ENCODE measurements around the gene HS3ST1.

Gene HS3ST1

DNA sequence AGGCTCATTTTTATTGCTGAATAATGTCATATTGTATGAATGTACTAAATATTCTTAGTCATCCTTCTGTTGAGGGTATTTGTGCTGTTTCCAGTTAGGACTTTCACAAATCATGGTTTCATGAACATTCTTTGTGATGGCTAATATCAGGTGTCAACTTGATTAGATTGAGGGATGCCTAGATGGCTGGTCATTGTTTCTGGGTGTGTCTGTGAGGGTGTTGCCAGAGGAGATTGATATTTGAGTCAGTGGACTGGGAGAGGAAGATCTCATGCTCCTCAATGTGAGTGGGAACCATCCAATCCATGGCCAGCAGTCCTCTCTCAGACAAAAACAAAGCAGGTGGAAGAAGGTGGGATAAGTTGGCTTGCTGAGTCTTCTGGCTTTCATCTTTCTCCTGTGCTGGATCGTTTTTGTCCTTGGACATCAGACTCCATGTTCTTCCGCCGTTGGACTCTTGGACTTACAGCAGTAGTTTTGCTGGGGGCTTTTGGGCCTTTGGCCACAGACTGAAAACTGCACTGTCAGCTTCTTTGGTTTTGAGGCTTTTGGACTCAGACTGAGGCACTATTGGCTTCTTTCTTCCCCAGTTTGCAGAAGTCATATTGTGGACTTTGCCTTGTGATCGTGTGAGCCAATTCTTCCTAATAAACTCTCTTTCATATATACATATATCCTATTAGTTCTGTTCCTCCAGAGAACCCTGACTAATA lies 11.9 kb upstream of the HS3ST1 start:
- whole genome bisulfite sequencing (ENCODE audit: extremely low coverage, insufficient coverage, insufficient read length): no CpG with 5 or more reads among the region's 4 CpGs
- H3K9ac ChIP-seq (ENCODE audit: low read length): no peak overlapping the region

DNA sequence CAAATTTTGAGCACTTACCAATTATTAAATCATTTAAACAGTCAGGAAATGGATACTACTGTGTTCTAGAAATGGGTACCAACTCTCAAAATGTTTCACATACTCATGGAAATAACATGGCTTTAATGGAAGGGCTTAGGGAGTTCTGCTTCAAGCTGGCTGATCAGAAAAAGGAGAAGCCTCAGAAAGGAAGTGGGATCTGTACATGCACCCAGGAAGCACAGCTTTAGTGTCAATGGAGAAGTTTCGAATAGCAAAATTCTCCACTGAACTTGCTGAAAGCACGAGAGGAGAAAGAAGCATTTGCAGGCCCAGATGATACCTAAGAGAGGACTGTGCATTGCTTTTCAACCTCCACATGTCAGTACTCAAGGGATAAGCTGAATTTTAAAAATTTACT lies 11.1 kb upstream of the HS3ST1 start:
- Histone ChIP-seq H2BK5ac (ENCODE audit: low read depth, low read length, poor library complexity) (no peak overlapping the region), H4K12ac (ENCODE audit: low read depth, low read length) (no peak overlapping the region), H3K4me1 (ENCODE audit: control insufficient read depth in 1 of 2, insufficient read depth in 2 of 2, low read length in 2 of 2) (no peaks in the 10 kb centered on the region), H3K9me3 (ENCODE audit: insufficient read depth, low read depth, low read length) (no peaks in the 10 kb centered on the region), H3K18ac (ENCODE audit: low read length) (no peak overlapping the region), H4K91ac (ENCODE audit: low read depth, low read length) (no peak overlapping the region), H2AFZ (ENCODE audit: insufficient read depth, low read length, poor library complexity) (no peak overlapping the region), H3K4me2 (ENCODE audit: low read length) (no peak overlapping the region), H3K36me3 (ENCODE audit: control insufficient read depth in 1 of 2, insufficient read depth in 2 of 2, low read length in 2 of 2) (no peaks in the 10 kb centered on the region), H2BK120ac (ENCODE audit: insufficient read depth, low read length, poor library complexity) (no peak overlapping the region), H3K9ac (ENCODE audit: low read length) (no peak overlapping the region), H3K27me3 (ENCODE audit: insufficient read depth, low read length) (no peaks in the 10 kb centered on the region), H3K14ac (ENCODE audit: low read length) (no peak overlapping the region), H3K23ac (ENCODE audit: low read length) (no peak overlapping the region), H2AK5ac (ENCODE audit: low read length) (no peak overlapping the region), H2BK12ac (ENCODE audit: low read length) (no peak overlapping the region), H3K4ac (ENCODE audit: low read depth, low read length) (no peak overlapping the region), H3K27ac (ENCODE audit: low read depth, low read length) (no peak overlapping the region), H3K79me1 (ENCODE audit: low read length) (no peaks in the 10 kb centered on the region), H4K8ac (ENCODE audit: low read depth, low read length) (no peak overlapping the region), H3K4me3 (ENCODE audit: low read depth, low read length) (no peak overlapping the region), H3K79me2 (ENCODE audit: control insufficient read depth, insufficient read depth, low read length, poor library complexity) (no peaks in the 10 kb centered on the region)
- WGBS (ENCODE audit: extremely low coverage, insufficient coverage, insufficient read length): no CpG with 5 or more reads among the region's 2 CpGs
- no peak for DNase-seq

More for the DNA sequence above, 11.9 kb upstream of the HS3ST1 start:
- Histone ChIP-seq H3K4ac (ENCODE audit: low read depth, low read length) (no peak overlapping the region), H3K4me3 (ENCODE audit: low read depth, low read length) (no peak overlapping the region), H3K4me1 (ENCODE audit: control insufficient read depth in 1 of 2, insufficient read depth in 2 of 2, low read length in 2 of 2) (no peaks in the 10 kb centered on the region), H2BK5ac (ENCODE audit: low read depth, low read length, poor library complexity) (no peak overlapping the region), H4K12ac (ENCODE audit: low read depth, low read length) (no peak overlapping the region), H3K18ac (ENCODE audit: low read length) (no peak overlapping the region), H3K79me1 (ENCODE audit: low read length) (no peaks in the 10 kb centered on the region), H3K79me2 (ENCODE audit: control insufficient read depth, insufficient read depth, low read length, poor library complexity) (no peaks in the 10 kb centered on the region), H3K4me2 (ENCODE audit: low read length) (no peak overlapping the region), H2BK120ac (ENCODE audit: insufficient read depth, low read length, poor library complexity) (no peak overlapping the region), H3K27me3 (ENCODE audit: insufficient read depth, low read length) (no peaks in the 10 kb centered on the region), H3K9me3 (ENCODE audit: insufficient read depth, low read depth, low read length) (no peaks in the 10 kb centered on the region), H4K91ac (ENCODE audit: low read depth, low read length) (no peak overlapping the region), H4K8ac (ENCODE audit: low read depth, low read length) (no peak overlapping the region), H2BK12ac (ENCODE audit: low read length) (no peak overlapping the region), H2AK5ac (ENCODE audit: low read length) (no peak overlapping the region), H2AFZ (ENCODE audit: insufficient read depth, low read length, poor library complexity) (no peak overlapping the region), H3K36me3 (ENCODE audit: control insufficient read depth in 1 of 2, insufficient read depth in 2 of 2, low read length in 2 of 2) (no peaks in the 10 kb centered on the region), H3K14ac (ENCODE audit: low read length) (no peak overlapping the region), H3K27ac (ENCODE audit: low read depth, low read length) (no peak overlapping the region), H3K23ac (ENCODE audit: low read length) (no peak overlapping the region)
- no peak for DNase-seq

DNA sequence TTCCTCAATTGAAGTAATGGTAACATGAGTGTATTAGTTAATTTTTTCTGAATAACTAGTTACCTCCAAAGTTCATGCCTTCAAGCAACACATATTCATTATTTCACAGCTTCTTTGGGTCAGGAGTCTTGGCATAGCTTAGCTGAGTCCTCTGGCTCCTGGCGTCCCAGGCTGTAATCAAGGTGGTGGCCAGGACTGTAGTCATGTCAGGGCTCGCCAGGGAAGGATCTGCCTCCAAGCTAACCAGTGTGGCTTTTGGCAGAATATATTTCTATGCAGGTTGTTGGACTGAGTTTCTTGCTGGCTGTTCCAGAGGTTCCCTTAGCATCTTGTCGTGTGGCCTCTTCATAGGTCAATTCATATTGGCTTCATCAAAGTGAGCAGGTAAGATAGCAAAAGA lies 10.0 kb upstream of the HS3ST1 start:
- Histone ChIP-seq H3K36me3 (ENCODE audit: control insufficient read depth in 1 of 2, insufficient read depth in 2 of 2, low read length in 2 of 2) (no peaks in the 10 kb centered on the region), H2AFZ (ENCODE audit: insufficient read depth, low read length, poor library complexity) (no peak overlapping the region), H2AK5ac (ENCODE audit: low read length) (no peak overlapping the region), H3K27me3 (ENCODE audit: insufficient read depth, low read length) (no peaks in the 10 kb centered on the region), H3K4me2 (ENCODE audit: low read length) (no peak overlapping the region), H3K79me1 (ENCODE audit: low read length) (no peaks in the 10 kb centered on the region), H3K79me2 (ENCODE audit: control insufficient read depth, insufficient read depth, low read length, poor library complexity) (no peaks in the 10 kb centered on the region), H4K12ac (ENCODE audit: low read depth, low read length) (no peak overlapping the region), H2BK5ac (ENCODE audit: low read depth, low read length, poor library complexity) (no peak overlapping the region), H3K4ac (ENCODE audit: low read depth, low read length) (no peak overlapping the region), H3K14ac (ENCODE audit: low read length) (no peak overlapping the region), H4K8ac (ENCODE audit: low read depth, low read length) (no peak overlapping the region), H3K4me3 (ENCODE audit: low read depth, low read length) (no peak overlapping the region), H3K4me1 (ENCODE audit: control insufficient read depth in 1 of 2, insufficient read depth in 2 of 2, low read length in 2 of 2) (no peaks in the 10 kb centered on the region), H3K27ac (ENCODE audit: low read depth, low read length) (no peak overlapping the region), H2BK120ac (ENCODE audit: insufficient read depth, low read length, poor library complexity) (no peak overlapping the region), H4K91ac (ENCODE audit: low read depth, low read length) (no peak overlapping the region), H3K9ac (ENCODE audit: low read length) (no peak overlapping the region), H3K23ac (ENCODE audit: low read length) (no peak overlapping the region), H2BK12ac (ENCODE audit: low read length) (no peak overlapping the region), H3K9me3 (ENCODE audit: insufficient read depth, low read depth, low read length) (no peaks in the 10 kb centered on the region), H3K18ac (ENCODE audit: low read length) (no peak overlapping the region)
- no CpG with 5 or more reads among the region's 3 CpGs for WGBS (ENCODE audit: extremely low coverage, insufficient coverage, insufficient read length)
- DNase-seq: no peak

DNA sequence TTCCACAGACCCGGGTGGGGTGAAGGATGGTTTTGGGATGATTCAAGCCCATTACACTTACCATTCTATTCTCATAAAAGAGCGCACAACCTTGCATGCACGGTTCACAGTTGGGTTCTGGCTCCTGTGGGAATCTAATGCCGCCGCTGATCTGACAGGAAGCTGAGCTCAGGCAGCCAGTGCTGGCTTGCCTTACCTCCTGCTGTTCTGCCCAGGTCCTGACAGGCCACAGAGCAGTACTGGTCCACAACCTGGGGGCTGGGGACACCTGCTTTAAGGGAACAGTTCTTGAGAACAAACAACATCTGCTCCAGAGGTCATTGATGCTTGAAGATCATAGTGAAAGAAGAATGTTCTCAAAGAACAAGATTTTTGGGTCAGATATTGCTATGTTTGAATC lies 8.0 kb upstream of the HS3ST1 start:
- H3K79me2 ChIP-seq (ENCODE audit: control insufficient read depth, insufficient read depth, low read length, poor library complexity): no peaks in the 10 kb centered on the region
- H3K9me3 ChIP-seq (ENCODE audit: insufficient read depth, low read depth, low read length): no peaks in the 10 kb centered on the region
- H4K91ac ChIP-seq (ENCODE audit: low read depth, low read length): no peak overlapping the region
- no peaks in the 10 kb centered on the region for H3K27me3 ChIP-seq (ENCODE audit: insufficient read depth, low read length)
- H2BK120ac ChIP-seq (ENCODE audit: insufficient read depth, low read length, poor library complexity): no peak overlapping the region
- H3K23ac ChIP-seq (ENCODE audit: low read length): no peak overlapping the region
- WGBS (ENCODE audit: extremely low coverage, insufficient coverage, insufficient read length): no CpG with 5 or more reads among the region's 5 CpGs
- H3K4me3 ChIP-seq (ENCODE audit: low read depth, low read length): no peak overlapping the region
- no peak overlapping the region for H2AK5ac ChIP-seq (ENCODE audit: low read length)
- no peak overlapping the region for H2BK5ac ChIP-seq (ENCODE audit: low read depth, low read length, poor library complexity)
- no peak overlapping the region for H4K12ac ChIP-seq (ENCODE audit: low read depth, low read length)
- H3K4me2 ChIP-seq (ENCODE audit: low read length): no peak overlapping the region
- H4K8ac ChIP-seq (ENCODE audit: low read depth, low read length): no peak overlapping the region
- H2AFZ ChIP-seq (ENCODE audit: insufficient read depth, low read length, poor library complexity): no peak overlapping the region
- H3K36me3 ChIP-seq (ENCODE audit: control insufficient read depth in 1 of 2, insufficient read depth in 2 of 2, low read length in 2 of 2): no peaks in the 10 kb centered on the region
- no peak overlapping the region for H3K18ac ChIP-seq (ENCODE audit: low read length)
- no peak overlapping the region for H3K4ac ChIP-seq (ENCODE audit: low read depth, low read length)
- no peak overlapping the region for H3K9ac ChIP-seq (ENCODE audit: low read length)
- no peaks in the 10 kb centered on the region for H3K79me1 ChIP-seq (ENCODE audit: low read length)
- H2BK12ac ChIP-seq (ENCODE audit: low read length): no peak overlapping the region
- no peak for DNase-seq
- no peak overlapping the region for H3K27ac ChIP-seq (ENCODE audit: low read depth, low read length)
- H3K14ac ChIP-seq (ENCODE audit: low read length): no peak overlapping the region
- no peaks in the 10 kb centered on the region for H3K4me1 ChIP-seq (ENCODE audit: control insufficient read depth in 1 of 2, insufficient read depth in 2 of 2, low read length in 2 of 2)
